Sigmoid colon (tissue), 7 donors: ENCODE data around the gene VPS35L. TPM values are rescaled to one million over a fixed set of nuclear protein-coding genes. Genes with fewer than 3 reads are reported as not detected.
A peak's percentile ranks its signal among the peaks of the same experiment; 100 is the strongest.

Experiments used
- DNase-seq: peaks from one replicate; pipeline ENCODE4 v3.0.0-alpha.2; 2019
- H3K27ac ChIP-seq, 4 donors: fragments of 200-600 bp; sonication (generic); one replicate each; pipeline ENCODE4 v1.5.1; 2016 to 2019; ENCODE audit warnings: mild to moderate bottlenecking in 1 of 4
- H3K27me3 ChIP-seq, 3 donors: fragments of 200-600 bp; sonication (generic); one replicate each; pipeline ENCODE4 v1.5.1; 2019; ENCODE audit warnings: mild to moderate bottlenecking in 1 of 3
- H3K36me3 ChIP-seq, 4 donors: fragments of 200-600 bp; sonication (generic); one replicate each; pipeline ENCODE4 v1.5.1; 2016 to 2019
- H3K4me1 ChIP-seq, 4 donors: fragments of 200-600 bp; sonication (generic); one replicate each; pipeline ENCODE4 v1.5.1; 2017 to 2019
- H3K4me3 ChIP-seq, 4 donors: fragments of 200-600 bp; sonication (generic); one replicate each; pipeline ENCODE4 v1.5.1; 2017 to 2019; ENCODE audit warnings: mild to moderate bottlenecking in 2 of 4, moderate library complexity in 1 of 4
- H3K9me3 ChIP-seq, 4 donors: fragments of 200-600 bp in 3 of 4; sonication (generic) in 3 of 4; one replicate each; pipeline versions ENCODE4 v1.5.1 to v1.6.1; 2013 to 2019
- CTCF ChIP-seq, 4 experiments: fragments of 450-650 bp in 3 of 4; fragments of 200-600 bp in 1 of 4; IDR thresholded peaks; one replicate each; pipeline ENCODE4 v1.5.1; 2016 to 2019; ENCODE audit warnings: antibody characterized with exemption in 4 of 4, mild to moderate bottlenecking in 3 of 4, moderate library complexity in 2 of 4
- EP300 ChIP-seq, 4 donors: sonication (generic); formaldehyde crosslinking; IDR thresholded peaks; one replicate each; pipeline ENCODE4 v1.6.1; 2017; ENCODE audit warnings: antibody characterized with exemption in 4 of 4
- POLR2A ChIP-seq, 2 donors: fragments of 450-650 bp; IDR thresholded peaks; one replicate each; pipeline ENCODE4 v1.6.1; 2016; ENCODE audit warnings: antibody characterized with exemption in 2 of 2, mild to moderate bottlenecking in 2 of 2, moderate library complexity in 2 of 2
- POLR2AphosphoS5 ChIP-seq, 4 donors: sonication (generic); formaldehyde crosslinking; IDR thresholded peaks; one replicate each; pipeline ENCODE4 v1.6.1; 2017; ENCODE audit warnings: antibody characterized with exemption in 4 of 4
- WGBS, 2 donors: extraction: QIAGEN DNeasy Blood & Tissue Kit; methylation state at CpG; one replicate each; pipeline ENCODE4 v1.1.7; 2013; 5-methylcytosine and 5-hydroxymethylcytosine counted together
- intact Hi-C: fragments of 100-400 bp; cut with DNase I; formaldehyde crosslinking; loops from one replicate; pipeline ENCODE4 v1.15.1; 2023
- polyA plus RNA-seq, 3 donors: library from polyadenylated mRNA; stranded (reverse); fragments of 200-250 nt; gene quantifications; one replicate each; pipeline ENCODE4 v1.2.3, GENCODE V29; 2013
- total RNA-seq, 4 donors: library from RNA; depleted of rRNA; stranded (reverse); fragments of >200 nt; gene quantifications; one replicate each; pipeline ENCODE4 v1.1.0, GENCODE V29; 2016
- donor health status: healthy with polysubstance abuse.
- donor health status: Bipolar disorder and iron deficiency.
- donor health status: healthy.

Gene VPS35L
- total and polyA plus RNA-seq, 7 donors, result 21.6 to 53.7 (median 41.8) TPM

GRCh38 chr16:19691161-19691711 is 135.7 kb downstream of the VPS35L start:
- TF ChIP-seq POLR2A (IDR thresholded peaks at IDR 0.05), result no peak
- TF ChIP-seq EP300 (IDR thresholded peaks at IDR 0.05), result no peak
- no peak for TF ChIP-seq CTCF (IDR thresholded peaks at IDR 0.05)
- no peak for TF ChIP-seq POLR2AphosphoS5 (IDR thresholded peaks at IDR 0.05)
- Histone ChIP-seq H3K36me3 (peaks cover 0 to 61% (median 20%) of the 10 kb centered on the region in 4 donors), H3K27me3 (no peaks in the 10 kb centered on the region), H3K4me1 (peaks cover 0 to 10% (median 6%) of the 10 kb centered on the region in 4 donors), H3K4me3 (no peak overlapping the region), H3K9me3 (no peaks in the 10 kb centered on the region), H3K27ac (peak overlapping the region in 2 of 4 donors; percentile 11 to 28)
- no peak for DNase-seq
- 89 to 91% methylated on average over 14 of the region's 14 CpGs for WGBS, 2 donors
- intact Hi-C loops, result no loop called here

DNA sequence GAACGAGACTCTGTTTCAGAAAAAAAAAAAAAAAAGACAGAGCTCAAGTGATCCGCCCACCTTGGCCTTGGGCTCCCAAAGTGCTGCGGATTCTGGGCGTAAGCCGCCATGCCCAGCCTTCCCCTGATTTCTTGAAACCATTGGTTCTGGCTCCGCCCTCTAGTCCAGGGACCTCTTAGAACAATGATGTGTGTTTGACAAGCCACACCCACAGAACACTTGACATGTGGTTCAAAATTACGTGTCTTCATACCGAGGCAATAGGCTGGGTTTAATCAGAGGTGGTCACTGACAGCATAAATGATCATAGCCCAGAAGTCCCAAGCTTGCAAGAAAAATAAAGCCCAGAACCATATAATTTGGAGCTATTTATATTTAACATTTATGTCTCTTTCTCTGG is 139.5 kb downstream of the VPS35L start:
- Histone ChIP-seq H3K4me1 (peaks cover 0 to 18% (median 16%) of the 10 kb centered on the region in 4 donors), H3K4me3 (no peak overlapping the region), H3K27me3 (no peaks in the 10 kb centered on the region), H3K36me3 (peaks cover 0 to 61% (median 21%) of the 10 kb centered on the region in 4 donors), H3K27ac (peak overlapping the region in 1 of 4 donors; percentile 72), H3K9me3 (no peaks in the 10 kb centered on the region)
- DNase-seq, result no peak
- TF ChIP-seq CTCF (IDR thresholded peaks at IDR 0.05), result no peak
- TF ChIP-seq POLR2A (IDR thresholded peaks at IDR 0.05), result no peak
- TF ChIP-seq EP300 (IDR thresholded peaks at IDR 0.05), result no peak
- no peak for TF ChIP-seq POLR2AphosphoS5 (IDR thresholded peaks at IDR 0.05)
- intact Hi-C loops, result no loop called here
- 81 to 93% methylated on average over 8 of the region's 8 CpGs for WGBS, 2 donors

DNA sequence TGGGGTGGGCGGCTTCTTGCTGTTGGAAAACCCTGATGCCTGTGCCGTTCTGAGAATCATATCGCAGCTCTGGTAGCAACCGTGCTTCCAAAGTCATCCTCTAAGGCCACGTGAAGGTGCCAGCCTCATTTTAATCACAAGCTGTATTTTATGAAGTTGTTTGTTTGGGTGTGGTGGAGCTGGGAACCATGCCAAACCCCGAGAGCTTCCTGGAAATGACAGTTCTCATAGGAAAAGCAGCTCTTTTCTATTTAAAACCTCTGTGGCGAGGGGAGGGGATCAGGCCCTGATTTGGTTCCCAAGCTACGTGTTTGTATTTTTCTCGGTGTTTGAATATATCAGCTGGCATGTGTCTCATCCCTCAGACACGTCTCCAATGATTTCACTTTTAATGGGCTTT is 140.8 kb downstream of the VPS35L start:
- Histone ChIP-seq H3K4me1 (peaks cover 0 to 26% (median 17%) of the 10 kb centered on the region in 4 donors), H3K27ac (peak overlapping the region; percentile 28 to 72 (median 52)), H3K36me3 (peaks cover 0 to 71% (median 21%) of the 10 kb centered on the region in 4 donors), H3K27me3 (no peaks in the 10 kb centered on the region), H3K9me3 (no peaks in the 10 kb centered on the region), H3K4me3 (no peak overlapping the region)
- WGBS, 2 donors, result 4 to 10% methylated on average over 10 of the region's 10 CpGs
- intact Hi-C loops, result no loop called here
- DNase-seq, result peak; percentile 90
- TF ChIP-seq POLR2A (IDR thresholded peaks at IDR 0.05), result no peak
- TF ChIP-seq CTCF (IDR thresholded peaks at IDR 0.05), result no peak
- peak in 1 of 4 donors; percentile 19 for TF ChIP-seq EP300 (IDR thresholded peaks at IDR 0.05)
- TF ChIP-seq POLR2AphosphoS5 (IDR thresholded peaks at IDR 0.05), result peak in 2 of 4 donors; percentile 18 to 54

GRCh38 chr16:19696961-19697360 is 141.5 kb downstream of the VPS35L start:
- TF ChIP-seq CTCF (IDR thresholded peaks at IDR 0.05) (no peak), POLR2A (IDR thresholded peaks at IDR 0.05) (no peak), EP300 (IDR thresholded peaks at IDR 0.05) (no peak), POLR2AphosphoS5 (IDR thresholded peaks at IDR 0.05) (no peak)
- Histone ChIP-seq H3K27ac (peak overlapping the region; percentile 28 to 72 (median 52)), H3K36me3 (peaks cover 0 to 71% (median 21%) of the 10 kb centered on the region in 4 donors), H3K27me3 (no peaks in the 10 kb centered on the region), H3K4me3 (no peak overlapping the region), H3K9me3 (no peaks in the 10 kb centered on the region), H3K4me1 (peaks cover 0 to 26% (median 17%) of the 10 kb centered on the region in 4 donors)
- no peak for DNase-seq
- intact Hi-C loops, result no loop called here
- WGBS, 2 donors, result 91% methylated on average over 15 of the region's 15 CpGs
